GM18499 (cell line): Measurements from ENCODE around the gene IRX1.

Experiments
- ATAC-seq: cut with Tn5 transposase; IDR thresholded peaks from one replicate; pipeline ENCODE4 v1.9.1; 2021; ENCODE audit warnings: moderate number of reproducible peaks; ENCODE audit not compliant: insufficient read depth, unreplicated experiment

Gene IRX1

GRCh38 chr5:3642231-3642630 is 46.6 kb downstream of the IRX1 start:
- no peak for ATAC-seq

DNA sequence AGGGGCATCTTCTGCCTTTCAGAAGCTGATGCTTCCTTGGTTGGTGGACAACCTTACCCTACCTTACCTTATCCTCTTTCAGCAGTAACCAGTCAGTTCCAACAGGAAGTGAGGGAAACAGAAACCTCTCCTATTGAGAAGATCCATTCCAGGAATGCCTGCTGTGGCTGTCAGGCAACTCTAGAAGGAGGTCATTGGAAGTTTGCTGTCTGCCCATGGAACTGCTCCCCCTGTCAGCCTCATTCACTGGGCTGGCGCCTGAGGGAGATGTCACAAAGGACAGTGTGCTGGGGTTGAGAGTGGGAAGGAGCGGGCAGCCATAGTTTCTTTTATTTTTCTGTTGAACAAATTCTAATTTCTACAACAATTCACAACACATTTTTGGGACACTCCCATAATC is 54.7 kb downstream of the IRX1 start:
- no peak for ATAC-seq

DNA sequence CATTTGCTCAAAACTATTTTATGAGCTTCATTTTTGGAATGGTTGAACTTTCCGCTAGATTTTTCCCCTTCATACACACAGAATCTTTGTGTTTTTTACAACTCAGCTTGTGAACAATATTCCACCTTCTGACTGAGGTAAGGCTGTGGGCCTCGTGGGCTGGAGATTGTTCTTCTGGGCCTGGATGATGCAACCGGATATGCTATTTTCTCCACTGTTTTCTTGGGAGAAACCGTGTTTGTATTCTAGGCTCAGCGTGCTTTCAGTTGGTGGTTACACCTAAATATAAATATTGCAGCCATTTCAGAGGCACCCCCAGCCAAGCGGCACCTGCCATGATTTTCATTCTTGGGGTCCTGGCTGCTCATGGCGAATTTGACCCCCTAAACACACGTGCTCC is 55.2 kb downstream of the IRX1 start:
- no peak for ATAC-seq
